ENCODE data around the gene PPP1R14C. TPM values are rescaled to one million over a fixed set of nuclear protein-coding genes. Genes with fewer than 3 reads are reported as not detected.

PPP1R14C gene
- total and polyA plus RNA-seq, 2 experiments from 2014 or later = 1.1 to 1.4 TPM

GRCh38 chr6:150271501-150272263, 128.8 kb downstream of the PPP1R14C start (continued):
- no peak for TF ChIP-seq NANOG (IDR thresholded peaks at IDR 0.05; ENCODE audit: borderline replicate concordance)

- no peak overlapping the region for H2AFZ ChIP-seq
- no peak for ATAC-seq
- Mint-ChIP-seq H3K36me3 (ENCODE audit: low read depth) (no peaks in the 10 kb centered on the region), H3K4me3 (no peak overlapping the region), H3K27me3 (ENCODE audit: insufficient read depth, low read depth, poor library complexity) (peaks cover 7% of the 10 kb centered on the region), H3K9me3 (peaks cover 5% of the 10 kb centered on the region; the same call in 1 of the 3 replicates), H3K27ac (no peak overlapping the region), H3K4me1 (no peaks in the 10 kb centered on the region; the same call in 2 of the 3 replicates)
- H3K27me3 ChIP-seq (ENCODE audit: insufficient read depth) = no peaks in the 10 kb centered on the region
- no peaks in the 10 kb centered on the region for H3K79me2 ChIP-seq (replicated peaks; ENCODE audit: insufficient read depth)
- H3F3A ChIP-seq (replicated peaks; ENCODE audit: low read depth) = no peaks in the 10 kb centered on the region
- H3K4me2 ChIP-seq = no peak overlapping the region
- DNase-seq (ENCODE audit: low spot score) = no peak
- no peaks in the 10 kb centered on the region for H3K36me3 ChIP-seq (ENCODE audit: insufficient read depth)
- no peaks in the 10 kb centered on the region for H3K9me2 ChIP-seq (ENCODE audit: insufficient read depth)
- no peaks in the 10 kb centered on the region for H3K4me1 ChIP-seq (ENCODE audit: insufficient read depth)
- TF ChIP-seq EZH2phosphoT487 (IDR thresholded peaks at IDR 0.05; ENCODE audit: unreplicated experiment) = no peak
- no peak for TF ChIP-seq STAT1 (IDR thresholded peaks at IDR 0.05; ENCODE audit: unreplicated experiment)
- no peak for TF ChIP-seq ZNF331 (CRISPR knock-in tag; IDR thresholded peaks at IDR 0.05; ENCODE audit: low read depth)
- no peaks in the 10 kb centered on the region; the same call in 1 of the 2 replicates for H4K20me1 ChIP-seq (replicated peaks; ENCODE audit: insufficient read depth)
- H3K4me3 ChIP-seq = no peak overlapping the region
- H3K27ac ChIP-seq (ENCODE audit: low read depth) = no peak overlapping the region
These were observed 129.6 kb downstream of the PPP1R14C start for GRCh38 chr6:150272264-150272975.

- Histone ChIP-seq H3K4me1 (ENCODE audit: insufficient read depth) (no peaks in the 10 kb centered on the region), H3F3A (replicated peaks; ENCODE audit: low read depth) (no peaks in the 10 kb centered on the region), H3K36me3 (ENCODE audit: insufficient read depth) (no peaks in the 10 kb centered on the region), H3K79me2 (replicated peaks; ENCODE audit: insufficient read depth) (no peaks in the 10 kb centered on the region), H4K20me1 (replicated peaks; ENCODE audit: insufficient read depth) (no peaks in the 10 kb centered on the region; the same call in 1 of the 2 replicates), H3K27ac (ENCODE audit: low read depth) (no peak overlapping the region), H3K4me2 (no peak overlapping the region), H3K27me3 (ENCODE audit: insufficient read depth) (no peaks in the 10 kb centered on the region), H3K4me3 (no peak overlapping the region), H2AFZ (no peak overlapping the region), H3K9me2 (ENCODE audit: insufficient read depth) (no peaks in the 10 kb centered on the region)
- H3K4me1 Mint-ChIP-seq = no peaks in the 10 kb centered on the region; the same call in 2 of the 3 replicates
- DNase-seq (ENCODE audit: low spot score) = no peak
- H3K27me3 Mint-ChIP-seq (ENCODE audit: insufficient read depth, low read depth, poor library complexity) = peaks cover 7% of the 10 kb centered on the region
- H3K9me3 Mint-ChIP-seq = peaks cover 5% of the 10 kb centered on the region; the same call in 1 of the 3 replicates
- H3K4me3 Mint-ChIP-seq = no peak overlapping the region
- no peak for ATAC-seq
- TF ChIP-seq NANOG (IDR thresholded peaks at IDR 0.05; ENCODE audit: borderline replicate concordance) = no peak
- no peak for TF ChIP-seq STAT1 (IDR thresholded peaks at IDR 0.05; ENCODE audit: unreplicated experiment)
- no peak for TF ChIP-seq ZNF114 (CRISPR knock-in tag; IDR thresholded peaks at IDR 0.05)
- TF ChIP-seq CREB1 (CRISPR knock-in tag; IDR thresholded peaks at IDR 0.05; ENCODE audit: low read depth) = no peak
- TF ChIP-seq JUNB (IDR thresholded peaks at IDR 0.05; ENCODE audit: unreplicated experiment) = no peak
- TF ChIP-seq REST (IDR thresholded peaks at IDR 0.05; ENCODE audit: unreplicated experiment) = no peak
- TF ChIP-seq EZH2 (IDR thresholded peaks at IDR 0.05; ENCODE audit: low read depth, unreplicated experiment) = no peak
- no peak for TF ChIP-seq ETS1 (IDR thresholded peaks at IDR 0.05)
- no peak for TF ChIP-seq POLR2AphosphoS5 (IDR thresholded peaks at IDR 0.05; ENCODE audit: low read depth)
- no peak for TF ChIP-seq CTCF (conservative IDR thresholded peaks at IDR 0.05; ENCODE audit: low read depth in 2 of 2)
- TF ChIP-seq ZNF331 (CRISPR knock-in tag; IDR thresholded peaks at IDR 0.05; ENCODE audit: low read depth) = no peak
- H3K27ac Mint-ChIP-seq = no peak overlapping the region
- no peaks in the 10 kb centered on the region for H3K36me3 Mint-ChIP-seq (ENCODE audit: low read depth)
These were observed 130.1 kb downstream of the PPP1R14C start for GRCh38 chr6:150272976-150273315.
